Measurements from ENCODE around the gene MYO19. TPM values are rescaled to one million over a fixed set of nuclear protein-coding genes. Genes with fewer than 3 reads are reported as not detected.
A peak's percentile ranks its signal among the peaks of the same experiment; 100 is the strongest.

The MYO19 gene
- total and polyA plus RNA-seq, 9 of the 15 experiments (the other 6 are each of a cell fraction or from before 2014, with no cell fraction given), result 21.6 to 176 (median 129) TPM

GRCh38 chr17:36545465-36546417 is 11.1 kb upstream of the MYO19 start (continued):
- TF ChIP-seq, protein P1, sequence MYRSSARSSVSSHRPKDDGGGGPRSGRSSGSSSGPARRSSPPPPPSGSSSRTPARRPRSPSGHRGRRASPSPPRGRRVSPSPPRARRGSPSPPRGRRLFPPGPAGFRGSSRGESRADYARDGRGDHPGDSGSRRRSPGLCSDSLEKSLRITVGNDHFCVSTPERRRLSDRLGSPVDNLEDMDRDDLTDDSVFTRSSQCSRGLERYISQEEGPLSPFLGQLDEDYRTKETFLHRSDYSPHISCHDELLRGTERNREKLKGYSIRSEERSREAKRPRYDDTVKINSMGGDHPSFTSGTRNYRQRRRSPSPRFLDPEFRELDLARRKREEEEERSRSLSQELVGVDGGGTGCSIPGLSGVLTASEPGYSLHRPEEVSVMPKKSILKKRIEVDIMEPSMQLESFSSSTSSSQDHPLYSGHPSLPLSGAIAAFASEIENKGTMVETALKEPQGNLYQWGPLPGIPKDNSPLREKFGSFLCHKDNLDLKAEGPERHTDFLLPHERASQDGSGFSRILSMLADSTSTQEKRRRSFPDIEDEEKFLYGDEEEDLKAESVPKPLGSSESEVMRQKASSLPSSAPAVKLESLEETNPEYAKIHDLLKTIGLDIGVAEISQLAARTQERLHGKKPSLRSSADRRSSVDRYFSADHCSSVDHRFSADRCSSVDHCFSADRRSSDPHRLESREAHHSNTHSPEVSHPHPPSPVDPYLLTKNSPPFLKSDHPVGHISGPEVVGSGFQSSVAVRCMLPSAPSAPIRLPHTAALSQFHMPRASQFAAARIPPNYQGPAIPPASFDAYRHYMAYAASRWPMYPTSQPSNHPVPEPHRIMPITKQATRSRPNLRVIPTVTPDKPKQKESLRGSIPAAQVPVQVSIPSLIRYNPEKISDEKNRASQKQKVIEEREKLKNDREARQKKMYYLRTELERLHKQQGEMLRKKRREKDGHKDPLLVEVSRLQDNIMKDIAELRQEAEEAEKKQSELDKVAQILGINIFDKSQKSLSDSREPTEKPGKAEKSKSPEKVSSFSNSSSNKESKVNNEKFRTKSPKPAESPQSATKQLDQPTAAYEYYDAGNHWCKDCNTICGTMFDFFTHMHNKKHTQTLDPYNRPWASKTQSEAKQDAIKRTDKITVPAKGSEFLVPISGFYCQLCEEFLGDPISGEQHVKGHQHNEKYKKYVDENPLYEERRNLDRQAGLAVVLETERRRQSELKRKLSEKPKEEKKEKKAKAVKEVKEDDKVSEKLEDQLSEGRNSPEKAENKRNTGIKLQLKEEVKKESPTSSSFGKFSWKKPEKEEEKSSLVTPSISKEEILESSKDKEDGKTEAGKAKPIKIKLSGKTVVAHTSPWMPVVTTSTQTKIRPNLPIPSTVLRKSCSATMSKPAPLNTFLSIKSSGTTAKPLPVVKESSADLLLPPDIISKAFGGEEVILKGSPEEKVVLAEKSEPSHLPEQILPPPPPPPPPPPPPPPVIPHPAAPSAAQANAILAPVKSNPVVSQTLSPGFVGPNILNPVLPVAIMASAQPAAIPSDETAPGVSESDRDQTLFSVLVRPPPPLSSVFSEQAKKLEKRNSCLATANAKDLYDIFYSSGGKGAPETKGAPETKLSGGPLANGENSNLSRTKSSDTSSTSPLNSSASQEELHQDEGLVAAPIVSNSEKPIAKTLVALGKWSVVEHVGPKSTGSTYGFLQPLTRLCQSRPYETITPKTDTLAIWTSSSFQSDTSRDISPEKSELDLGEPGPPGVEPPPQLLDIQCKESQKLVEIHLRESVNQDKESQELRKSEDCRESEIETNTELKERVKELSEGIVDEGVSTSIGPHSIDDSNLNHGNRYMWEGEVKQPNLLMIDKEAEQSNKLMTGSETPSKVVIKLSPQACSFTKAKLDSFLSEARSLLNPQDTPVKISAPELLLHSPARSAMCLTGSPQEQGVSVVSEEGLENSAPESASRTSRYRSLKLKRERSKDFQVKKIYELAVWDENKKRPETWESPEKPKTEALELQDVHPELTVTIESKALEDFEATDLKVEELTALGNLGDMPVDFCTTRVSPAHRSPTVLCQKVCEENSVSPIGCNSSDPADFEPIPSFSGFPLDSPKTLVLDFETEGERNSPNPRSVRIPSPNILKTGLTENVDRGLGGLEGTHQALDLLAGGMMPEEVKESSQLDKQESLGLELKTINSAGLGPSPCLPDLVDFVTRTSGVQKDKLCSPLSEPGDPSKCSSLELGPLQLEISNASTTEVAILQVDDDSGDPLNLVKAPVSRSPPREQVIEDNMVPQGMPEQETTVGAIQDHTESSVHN (IDR thresholded peaks at IDR 0.05; ENCODE audit: borderline replicate concordance in 1 of 2, low read depth in 1 of 2), result 0 out of 4 replicates have a peak, but pooled peaks of 1 of the 2 experiments have one; percentile 53
- TF ChIP-seq MGA (IDR thresholded peaks at IDR 0.05) (peak; percentile 26; the same call in 1 of the 2 replicates), SMAD4 (CRISPR knock-in tag; conservative IDR thresholded peaks at IDR 0.05) (peak; percentile 68; the same call in 1 of the 2 replicates), JUND (IDR thresholded peaks at IDR 0.05; ENCODE audit: borderline replicate concordance, low read depth, low read length) (peak; percentile 63; the same call in 1 of the 2 replicates), JUND (tag; IDR thresholded peaks at IDR 0.05; ENCODE audit: borderline replicate concordance, low read depth, low read length) (peak; percentile 36; the same call in 1 of the 3 replicates)

Measured in K562 (cell line).